Naive B cell (primary cell): ENCODE results near the gene CEACAM16. TPM values are rescaled to one million over a fixed set of nuclear protein-coding genes. Genes with fewer than 3 reads are reported as not detected.

Source experiments
- ATAC-seq, 2 donors: fragments of 150-1000 bp; cut with Tn5 transposase; 2 replicates each; pipeline ENCODE4 v1.10.0; 2021; ENCODE audit warnings: low read depth in 2 of 2, mild to moderate bottlenecking in 2 of 2, moderate library complexity in 2 of 2
- DNase-seq: peaks from one replicate; pipeline ENCODE4 v3.0.0; 2022
- H3K27ac Mint-ChIP-seq, 6 donors: one replicate each; pipeline ENCODE4 v1.8.0; 2020 to 2022; ENCODE audit warnings: mild to moderate bottlenecking in 6 of 6, mixed read lengths in 6 of 6, moderate library complexity in 5 of 6, inconsistent platforms in 2 of 6
- H3K27me3 Mint-ChIP-seq, 3 donors: one replicate each; pipeline ENCODE4 v1.8.0; 2021 to 2022; ENCODE audit warnings: mixed read lengths in 3 of 3, mild to moderate bottlenecking in 1 of 3
- H3K36me3 Mint-ChIP-seq, 2 donors: one replicate each; pipeline ENCODE4 v1.8.0; 2020 to 2022; ENCODE audit warnings: mixed read lengths in 2 of 2, inconsistent platforms in 1 of 2, mild to moderate bottlenecking in 1 of 2
- H3K4me1 Mint-ChIP-seq, 3 donors: one replicate each; pipeline ENCODE4 v1.8.0; 2020 to 2022; ENCODE audit warnings: mixed read lengths in 3 of 3, inconsistent platforms in 1 of 3, mild to moderate bottlenecking in 1 of 3, moderate library complexity in 1 of 3
- H3K4me3 Mint-ChIP-seq, 8 donors: one replicate each; pipeline ENCODE4 v1.8.0; 2020 to 2022; ENCODE audit warnings: mild to moderate bottlenecking in 8 of 8, mixed read lengths in 8 of 8, moderate library complexity in 8 of 8, inconsistent platforms in 2 of 8
- H3K9me3 Mint-ChIP-seq, 7 donors: one replicate each; pipeline ENCODE4 v1.8.0; 2020 to 2022; ENCODE audit warnings: mixed read lengths in 7 of 7, mild to moderate bottlenecking in 5 of 7, inconsistent platforms in 2 of 7, moderate library complexity in 1 of 7
- polyA plus RNA-seq, 6 donors: library from polyadenylated mRNA; unstranded; fragments of 300-500 nt; fragmentation: Illumina TruSeq; gene quantifications; one replicate each; pipeline ENCODE4 v1.2.3, GENCODE V29; 2021; ENCODE audit warnings: low read depth in 6 of 6

CEACAM16 gene
- polyA plus RNA-seq, 6 donors from 2014 or later, result not detected

DNA sequence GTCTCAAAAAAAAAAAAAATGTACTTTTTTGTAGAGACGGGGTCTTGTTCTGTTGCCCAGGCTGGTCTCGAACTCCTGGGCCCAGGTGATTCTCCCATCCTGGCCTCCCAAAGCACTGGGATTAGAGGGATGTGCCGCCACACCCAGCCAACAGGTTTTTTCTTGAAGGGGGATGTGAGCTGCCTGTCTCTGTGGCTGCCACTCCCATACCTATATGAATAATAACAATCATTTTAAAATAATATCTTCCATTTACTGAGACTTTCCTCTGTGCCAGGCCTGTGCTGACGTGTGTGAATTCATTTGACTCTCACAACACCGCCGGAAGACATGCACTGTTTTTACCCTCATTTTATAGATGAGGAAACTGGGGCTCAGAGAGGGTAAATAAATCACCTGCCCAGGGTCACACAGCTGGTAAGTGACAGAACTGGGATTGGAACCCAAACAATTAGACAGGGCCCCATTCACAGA is 42.3 kb downstream of the CEACAM16 start:
- peak overlapping the region in 1 of 8 donors; percentile 30 for H3K4me3 Mint-ChIP-seq
- H3K27me3 Mint-ChIP-seq, result no peaks in the 10 kb centered on the region
- ATAC-seq (peak; percentile 12 to 24), DNase-seq (no peak)
- peaks cover 12 to 45% (median 36%) of the 10 kb centered on the region in 3 donors for H3K4me1 Mint-ChIP-seq
- H3K27ac Mint-ChIP-seq, result peak overlapping the region in 2 of 6 donors; percentile 65 to 69
- H3K36me3 Mint-ChIP-seq, result no peaks in the 10 kb centered on the region
- H3K9me3 Mint-ChIP-seq, result no peaks in the 10 kb centered on the region

- Mint-ChIP-seq H3K36me3 (no peaks in the 10 kb centered on the region), H3K27ac (peak overlapping the region in 2 of 6 donors; percentile 28 to 81), H3K27me3 (no peaks in the 10 kb centered on the region), H3K4me1 (peaks cover 18 to 49% (median 38%) of the 10 kb centered on the region in 3 donors), H3K9me3 (no peaks in the 10 kb centered on the region), H3K4me3 (peak overlapping the region in 2 of 8 donors; percentile 12 to 50)
- ATAC-seq, result peak; percentile 41 to 50
- no peak for DNase-seq
Observed at GRCh38 chr19:44741841-44742329, 42.9 kb downstream of the CEACAM16 start.

GRCh38 chr19:44742330-44743061 is 43.5 kb downstream of the CEACAM16 start:
- H3K36me3 Mint-ChIP-seq, result no peaks in the 10 kb centered on the region
- peak overlapping the region in 2 of 8 donors; percentile 12 to 50 for H3K4me3 Mint-ChIP-seq
- peak overlapping the region in 3 of 6 donors; percentile 28 to 81 (median 76) for H3K27ac Mint-ChIP-seq
- no peaks in the 10 kb centered on the region for H3K27me3 Mint-ChIP-seq
- H3K9me3 Mint-ChIP-seq, result no peaks in the 10 kb centered on the region
- DNase-seq (no peak), ATAC-seq (no peak)
- H3K4me1 Mint-ChIP-seq, result peaks cover 24 to 49% (median 40%) of the 10 kb centered on the region in 3 donors

- Mint-ChIP-seq H3K27me3 (no peaks in the 10 kb centered on the region), H3K27ac (peak overlapping the region in 4 of 6 donors; percentile 32 to 84 (median 58)), H3K4me1 (peaks cover 43 to 63% (median 44%) of the 10 kb centered on the region in 3 donors), H3K4me3 (peak overlapping the region in 4 of 8 donors; percentile 3 to 66 (median 34)), H3K36me3 (no peaks in the 10 kb centered on the region), H3K9me3 (no peaks in the 10 kb centered on the region)
- ATAC-seq, result no peak
- no peak for DNase-seq
Observed at GRCh38 chr19:44744871-44745332, 46.0 kb downstream of the CEACAM16 start.

- no peaks in the 10 kb centered on the region for H3K9me3 Mint-ChIP-seq
- H3K4me1 Mint-ChIP-seq, result peaks cover 48 to 65% (median 49%) of the 10 kb centered on the region in 3 donors
- no peaks in the 10 kb centered on the region for H3K27me3 Mint-ChIP-seq
- H3K4me3 Mint-ChIP-seq, result peak overlapping the region in 7 of 8 donors; percentile 33 to 95 (median 73)
- no peaks in the 10 kb centered on the region for H3K36me3 Mint-ChIP-seq
- DNase-seq, result no peak
- ATAC-seq, result no peak
- peak overlapping the region in 5 of 6 donors; percentile 57 to 94 (median 93) for H3K27ac Mint-ChIP-seq
Observed at GRCh38 chr19:44745341-44745831, 46.4 kb downstream of the CEACAM16 start.

DNA sequence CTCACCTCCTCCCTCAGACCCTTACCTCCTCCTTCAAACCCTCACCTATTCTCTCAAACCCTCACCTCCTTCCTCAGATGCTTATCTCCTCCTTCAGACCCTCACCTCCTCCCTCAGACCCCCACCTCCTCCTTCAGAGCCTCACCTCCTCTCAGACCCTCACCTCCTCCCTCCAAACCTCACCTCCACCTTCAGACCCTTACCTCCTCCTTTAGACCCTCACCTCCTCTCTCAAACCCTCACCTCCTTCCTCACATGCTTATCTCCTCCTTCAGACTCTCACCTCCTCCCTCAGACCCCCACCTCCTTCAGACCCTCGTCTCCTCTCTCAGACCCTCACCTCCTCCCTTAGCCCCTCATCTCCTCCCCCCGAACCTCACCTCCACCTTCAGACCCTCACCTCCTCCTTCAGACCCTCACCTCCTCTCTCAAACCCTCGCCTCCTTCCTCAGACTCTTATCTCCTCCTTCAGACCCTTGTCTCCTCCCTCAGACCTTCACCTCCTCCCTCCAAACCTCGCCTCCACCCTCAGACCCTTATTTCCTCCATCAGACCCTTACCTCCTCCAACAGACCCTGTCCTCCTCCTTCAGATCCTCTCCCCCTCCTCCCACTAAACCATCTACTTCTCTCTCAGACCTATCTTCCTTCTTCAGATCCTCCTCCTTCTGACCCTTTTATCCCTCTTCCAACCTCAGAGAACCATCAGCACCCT is 47.1 kb downstream of the CEACAM16 start:
- ATAC-seq (no peak), DNase-seq (no peak)
- no peaks in the 10 kb centered on the region for H3K27me3 Mint-ChIP-seq
- H3K4me1 Mint-ChIP-seq, result peaks cover 55 to 70% (median 56%) of the 10 kb centered on the region in 3 donors
- no peaks in the 10 kb centered on the region for H3K9me3 Mint-ChIP-seq
- peak overlapping the region; percentile 90 to 97 (median 93) for H3K27ac Mint-ChIP-seq
- H3K4me3 Mint-ChIP-seq, result peak overlapping the region; percentile 40 to 95 (median 75)
- H3K36me3 Mint-ChIP-seq, result no peaks in the 10 kb centered on the region

DNA sequence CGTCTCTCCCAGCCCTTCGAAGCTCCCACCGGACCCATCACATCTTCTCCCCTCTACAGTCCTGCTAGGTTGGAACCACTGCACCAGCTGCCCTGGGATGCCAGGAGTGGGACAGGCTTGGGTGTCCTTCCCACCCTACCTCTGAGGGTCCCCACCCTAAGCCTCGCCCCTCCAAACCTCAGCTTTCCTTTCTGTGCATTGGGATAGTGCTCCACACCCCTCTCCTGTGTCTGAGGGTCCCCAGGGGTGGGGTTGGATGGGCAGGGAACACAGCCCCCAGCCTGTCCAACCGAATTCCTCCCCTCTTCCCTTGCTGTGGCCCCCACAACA is 47.6 kb downstream of the CEACAM16 start:
- no peak for ATAC-seq
- DNase-seq, result no peak
- peak overlapping the region; percentile 76 to 96 (median 88) for H3K4me3 Mint-ChIP-seq
- no peaks in the 10 kb centered on the region for H3K9me3 Mint-ChIP-seq
- no peaks in the 10 kb centered on the region for H3K27me3 Mint-ChIP-seq
- peak overlapping the region; percentile 90 to 97 (median 93) for H3K27ac Mint-ChIP-seq
- peaks cover 57 to 70% (median 61%) of the 10 kb centered on the region in 3 donors for H3K4me1 Mint-ChIP-seq
- H3K36me3 Mint-ChIP-seq, result no peaks in the 10 kb centered on the region

GRCh38 chr19:44746946-44747738 is 48.2 kb downstream of the CEACAM16 start:
- peak overlapping the region; percentile 88 to 97 (median 94) for H3K4me3 Mint-ChIP-seq
- H3K9me3 Mint-ChIP-seq, result no peaks in the 10 kb centered on the region
- peak overlapping the region; percentile 93 to 99 (median 97) for H3K27ac Mint-ChIP-seq
- DNase-seq, result peak; percentile 68
- H3K36me3 Mint-ChIP-seq, result no peaks in the 10 kb centered on the region
- H3K4me1 Mint-ChIP-seq, result peaks cover 57 to 71% (median 67%) of the 10 kb centered on the region in 3 donors
- H3K27me3 Mint-ChIP-seq, result no peaks in the 10 kb centered on the region
- peak; percentile 34 to 36 for ATAC-seq

- H3K4me3 Mint-ChIP-seq, result peak overlapping the region; percentile 88 to 97 (median 94)
- H3K27me3 Mint-ChIP-seq, result no peaks in the 10 kb centered on the region
- no peaks in the 10 kb centered on the region for H3K9me3 Mint-ChIP-seq
- H3K4me1 Mint-ChIP-seq, result peaks cover 60 to 71% (median 67%) of the 10 kb centered on the region in 3 donors
- no peak for DNase-seq
- ATAC-seq, result peak; percentile 2 to 5
- no peaks in the 10 kb centered on the region for H3K36me3 Mint-ChIP-seq
- peak overlapping the region; percentile 93 to 99 (median 98) for H3K27ac Mint-ChIP-seq
Observed at GRCh38 chr19:44747739-44748425, 48.9 kb downstream of the CEACAM16 start.

GRCh38 chr19:44748426-44749254 is 49.7 kb downstream of the CEACAM16 start, which contains the start of gene BCL3:
Gene BCL3, plus strand, starts transcription at chr19:44748708. Its CDS starts 83 bp downstream, at chr19:44748791.
- no peaks in the 10 kb centered on the region for H3K27me3 Mint-ChIP-seq

DNA sequence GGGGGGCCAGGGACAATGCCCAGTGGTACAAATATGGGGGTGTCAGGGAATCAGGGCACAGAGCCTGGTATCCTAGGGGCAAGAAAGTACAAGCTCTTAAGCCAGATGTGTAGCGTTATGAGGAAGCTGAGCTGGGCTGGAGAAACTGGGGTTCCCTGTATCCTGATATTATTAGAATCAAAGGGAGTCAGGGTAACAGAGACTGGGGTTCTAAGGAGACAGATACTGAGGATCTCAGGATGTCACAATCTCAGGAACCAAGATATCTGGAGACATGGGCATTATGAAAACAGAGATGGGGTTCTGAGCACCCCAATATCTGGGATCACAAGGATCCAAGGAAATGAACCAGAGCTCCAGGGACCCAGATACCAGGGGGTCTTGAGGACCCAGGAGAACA is 50.3 kb downstream of the CEACAM16 start:
- H3K27me3 Mint-ChIP-seq, result no peaks in the 10 kb centered on the region
- peak overlapping the region; percentile 83 to 95 (median 88) for H3K4me3 Mint-ChIP-seq
- no peaks in the 10 kb centered on the region for H3K36me3 Mint-ChIP-seq
- peaks cover 62 to 80% (median 78%) of the 10 kb centered on the region in 3 donors for H3K4me1 Mint-ChIP-seq
- no peak for DNase-seq
- no peaks in the 10 kb centered on the region for H3K9me3 Mint-ChIP-seq
- ATAC-seq, result no peak
- peak overlapping the region; percentile 93 to 100 (median 98) for H3K27ac Mint-ChIP-seq

More at GRCh38 chr19:44748426-44749254, 49.7 kb downstream of the CEACAM16 start, which contains the start of gene BCL3:
- Mint-ChIP-seq H3K27ac (peak within 1 kb of the TSS; percentile 93 to 100 (median 99)), H3K4me3 (peak within 1 kb of the TSS; percentile 88 to 97 (median 94)), H3K36me3 (no peaks in the 10 kb centered on the region), H3K9me3 (no peaks in the 10 kb centered on the region), H3K4me1 (peaks cover 58 to 75% (median 72%) of the 10 kb centered on the region in 3 donors)
- ATAC-seq, result peak; percentile 53 to 55
- peak; percentile 82 for DNase-seq
